OCI-LY7 (cell line): ENCODE measurements around the gene GPC3. TPM values are rescaled to one million over a fixed set of nuclear protein-coding genes. Genes with fewer than 3 reads are reported as not detected.

ENCODE experiments used
- BruUV-seq: library from RNA; stranded (reverse); fragments of 400-500 nt; replicated peaks from 2 replicates; lab custom pipeline; 2021; lab: Mats Ljungman, UMichigan
- CTCF ChIA-PET: fragments of 300-600 bp; sonication (Branson Sonifier 250); formaldehyde crosslinking; loops from one replicate; lab custom pipeline; 2022; ENCODE audit warnings: antibody characterized with exemption; ENCODE audit not compliant: unreplicated experiment; lab: Charles Lee
- POLR2A ChIA-PET: fragments of 300-600 bp; sonication (Branson Sonifier 250); formaldehyde crosslinking; loops from one replicate; lab custom pipeline; 2022; ENCODE audit warnings: antibody characterized with exemption; lab: Charles Lee
- DNase-seq: peaks from one replicate; pipeline ENCODE4 v3.0.0-alpha.2; 2015; ENCODE audit warnings: low spot score
- H2AFZ ChIP-seq: fragments of 200-600 bp; sonication (generic), shearing (Covaris generic); 2 replicates; pipeline ENCODE4 v1.6.1; 2014; ENCODE audit warnings: mild to moderate bottlenecking, antibody characterized with exemption, low read length, moderate library complexity
- H3K27ac ChIP-seq: fragments of 200-600 bp; sonication (generic); 2 replicates; pipeline ENCODE4 v1.5.1; 2014; ENCODE audit warnings: mixed run types, low read depth, mild to moderate bottlenecking, moderate library complexity, low read length, inconsistent platforms; ENCODE audit not compliant: poor library complexity, severe bottlenecking
- H3K36me3 ChIP-seq: fragments of 200-600 bp; sonication (generic); 2 replicates; pipeline ENCODE4 v1.6.1; 2014; ENCODE audit warnings: mild to moderate bottlenecking, antibody characterized with exemption, low read length, moderate library complexity, mixed read lengths; ENCODE audit not compliant: insufficient read depth
- H3K4me1 ChIP-seq: fragments of 200-600 bp; sonication (generic); 2 replicates; pipeline ENCODE4 v1.5.1; 2014; ENCODE audit warnings: mild to moderate bottlenecking, low read length; ENCODE audit not compliant: insufficient read depth, poor library complexity, severe bottlenecking
- H3K4me2 ChIP-seq: fragments of 200-600 bp; sonication (generic); 2 replicates; pipeline ENCODE4 v1.6.1; 2014; ENCODE audit warnings: mild to moderate bottlenecking, low read length
- H3K4me3 ChIP-seq: fragments of 200-600 bp; sonication (generic); 2 replicates; pipeline ENCODE4 v1.5.1; 2014; ENCODE audit warnings: mild to moderate bottlenecking, low read depth, low read length; ENCODE audit not compliant: poor library complexity, severe bottlenecking
- H3K79me2 ChIP-seq: fragments of 200-600 bp; sonication (generic); 2 replicates; pipeline ENCODE4 v1.6.1; 2016; ENCODE audit warnings: low read depth, mild to moderate bottlenecking, low read length, moderate library complexity, mixed read lengths; ENCODE audit not compliant: insufficient read depth
- H3K9me2 ChIP-seq: fragments of 200-600 bp; sonication (generic); 2 replicates; pipeline ENCODE4 v1.6.1; 2016; ENCODE audit warnings: mild to moderate bottlenecking, low read length, mixed read lengths; ENCODE audit not compliant: insufficient read depth
- H3K9me3 ChIP-seq: fragments of 200-600 bp; sonication (generic); 2 replicates; pipeline ENCODE4 v1.6.1; 2014; ENCODE audit warnings: mild to moderate bottlenecking, mixed run types, low read length, mixed read lengths
- H4K20me1 ChIP-seq: fragments of 200-600 bp; sonication (generic); 2 replicates; pipeline ENCODE4 v1.6.1; 2014; ENCODE audit warnings: mild to moderate bottlenecking, antibody characterized with exemption, low read length, moderate library complexity, mixed read lengths; ENCODE audit not compliant: insufficient read depth
- CTCF ChIP-seq: fragments of 200-600 bp; sonication (generic); conservative IDR thresholded peaks from 2 replicates; pipeline ENCODE4 v1.5.1; 2014; ENCODE audit warnings: mild to moderate bottlenecking, antibody characterized with exemption, low read length, moderate library complexity, mixed read lengths
- EZH2phosphoT487 ChIP-seq: fragments of 200-600 bp; sonication (generic); IDR thresholded peaks from 2 replicates; pipeline ENCODE4 v1.6.1; 2018; ENCODE audit warnings: low read depth, borderline replicate concordance, mild to moderate bottlenecking, mixed run types, antibody characterized with exemption, low read length, moderate library complexity, mixed read lengths
- intact Hi-C: fragments of 100-400 bp; cut with micrococcal nuclease; formaldehyde crosslinking; loops from one replicate; pipeline ENCODE4 v1.10.0; 2022; ENCODE audit not compliant: unreplicated experiment
- total RNA-seq, 2 experiments: library from RNA; depleted of rRNA in 1 of 2; stranded (reverse); fragments of >200 nt in 1 of 2; shearing (Covaris generic) in 1 of 2; gene quantifications; 2 replicates each; pipeline ENCODE4 v1.2.3, GENCODE V29; 2014 to 2022

The GPC3 gene
- total RNA-seq, 2 experiments from 2014 or later: not detected

GRCh38 chrX:133563705-133564104, 421.7 kb downstream of the GPC3 start:
- Histone ChIP-seq H3K79me2 (no peaks in the 10 kb centered on the region), H3K4me3 (no peak overlapping the region), H4K20me1 (no peaks in the 10 kb centered on the region), H2AFZ (no peak overlapping the region), H3K36me3 (no peaks in the 10 kb centered on the region), H3K9me2 (no peaks in the 10 kb centered on the region), H3K4me2 (no peak overlapping the region), H3K27ac (no peak overlapping the region), H3K4me1 (no peaks in the 10 kb centered on the region), H3K9me3 (no peaks in the 10 kb centered on the region)
- TF ChIP-seq EZH2phosphoT487: no peak
- TF ChIP-seq CTCF: no peak
- ChIA-PET CTCF (no interaction called here), POLR2A (no interaction called here)
- intact Hi-C loops: no loop called here
- DNase-seq: no peak
- no TSS peak for BruUV-seq

GRCh38 chrX:133561251-133561650, 424.1 kb downstream of the GPC3 start:
- H2AFZ ChIP-seq: no peak overlapping the region
- ChIA-PET POLR2A (interaction anchor here (0.6 kb wide), 1 partner anchor 118 kb away, joined by 3 read pairs; no protein-coding TSS in a partner anchor), CTCF (no interaction called here)
- DNase-seq: no peak
- no peak overlapping the region for H3K4me2 ChIP-seq
- H3K9me2 ChIP-seq: no peaks in the 10 kb centered on the region
- H3K4me3 ChIP-seq: no peak overlapping the region
- H3K9me3 ChIP-seq: no peaks in the 10 kb centered on the region
- H3K36me3 ChIP-seq: no peaks in the 10 kb centered on the region
- BruUV-seq: no TSS peak
- no peak overlapping the region for H3K27ac ChIP-seq
- no peaks in the 10 kb centered on the region for H3K79me2 ChIP-seq
- TF ChIP-seq CTCF: no peak
- TF ChIP-seq EZH2phosphoT487: no peak
- intact Hi-C loops: no loop called here
- no peaks in the 10 kb centered on the region for H3K4me1 ChIP-seq
- no peaks in the 10 kb centered on the region for H4K20me1 ChIP-seq

- H3K79me2 ChIP-seq: no peaks in the 10 kb centered on the region
- H3K4me1 ChIP-seq: no peaks in the 10 kb centered on the region
- no peak for DNase-seq
- TF ChIP-seq EZH2phosphoT487 (no peak), CTCF (no peak)
- H2AFZ ChIP-seq: no peak overlapping the region
- no peaks in the 10 kb centered on the region for H4K20me1 ChIP-seq
- H3K9me2 ChIP-seq: no peaks in the 10 kb centered on the region
- intact Hi-C loops: no loop called here
- no peaks in the 10 kb centered on the region for H3K9me3 ChIP-seq
- no peak overlapping the region for H3K27ac ChIP-seq
- H3K4me2 ChIP-seq: no peak overlapping the region
- CTCF ChIA-PET: no interaction called here
- no peak overlapping the region for H3K4me3 ChIP-seq
- POLR2A ChIA-PET: no interaction called here
- no peaks in the 10 kb centered on the region for H3K36me3 ChIP-seq
- no TSS peak for BruUV-seq
Measured at GRCh38 chrX:133559909-133560308, 425.5 kb downstream of the GPC3 start.
